Gastrocnemius medialis (tissue), 4 donors: Measurements from ENCODE around the gene STARD13. TPM values are rescaled to one million over a fixed set of nuclear protein-coding genes. Genes with fewer than 3 reads are reported as not detected.
A peak's percentile ranks its signal among the peaks of the same experiment; 100 is the strongest.

Experiments used
- ATAC-seq, 2 donors: fragments of 150-250 bp; one replicate each; pipeline ENCODE4 v1.9.1; 2016
- DNase-seq, 2 donors: peaks; one replicate each; pipeline ENCODE4 v3.0.0-alpha.2; 2019
- H3K27ac ChIP-seq, 4 donors: fragments of 200-600 bp; sonication (generic); 1 replicate in 1 of 4; 2 replicates in 3 of 4; pipeline ENCODE4 v1.5.1; 2016 to 2018; ENCODE audit warnings: mild to moderate bottlenecking in 2 of 4, moderate library complexity in 1 of 4
- H3K27me3 ChIP-seq, 3 donors: fragments of 200-600 bp; sonication (generic) in 2 of 3; 1 replicate in 1 of 3; 2 replicates in 2 of 3; pipeline versions ENCODE4 v1.5.1 to v1.6.0; 2016 to 2019; ENCODE audit warnings: mild to moderate bottlenecking in 1 of 3, moderate library complexity in 1 of 3
- H3K36me3 ChIP-seq, 2 donors: fragments of 200-600 bp; sonication (generic) in 1 of 2; one replicate each; pipeline ENCODE4 v1.5.1; 2017 to 2018
- H3K4me1 ChIP-seq, 2 donors: fragments of 200-600 bp; sonication (generic) in 1 of 2; one replicate each; pipeline ENCODE4 v1.5.1; 2016 to 2017; ENCODE audit warnings: mild to moderate bottlenecking in 2 of 2
- H3K4me3 ChIP-seq, 4 donors: fragments of 200-600 bp; sonication (generic) in 3 of 4; 1 replicate in 1 of 4; 2 replicates in 3 of 4; pipeline ENCODE4 v1.5.1; 2016 to 2019; ENCODE audit warnings: mild to moderate bottlenecking in 2 of 4
- H3K9me3 ChIP-seq, 3 donors: fragments of 200-600 bp; sonication (generic) in 2 of 3; 1 replicate in 1 of 3; 2 replicates in 2 of 3; pipeline ENCODE4 v1.5.1; 2016 to 2019
- CTCF ChIP-seq, 5 experiments: fragments of 450-650 bp in 3 of 5; fragments of 200-600 bp in 2 of 5; sonication (generic) in 2 of 5; IDR thresholded peaks in 4 of 5; conservative IDR thresholded peaks in 1 of 5; 1 replicate in 4 of 5; 2 replicates in 1 of 5; pipeline ENCODE4 v1.5.1; 2016 to 2019; ENCODE audit warnings: antibody characterized with exemption in 5 of 5, mild to moderate bottlenecking in 3 of 5, moderate library complexity in 3 of 5
- POLR2A ChIP-seq, 2 donors: fragments of 450-650 bp; IDR thresholded peaks; one replicate each; pipeline ENCODE4 v1.6.1; 2017; ENCODE audit warnings: antibody characterized with exemption in 2 of 2, mild to moderate bottlenecking in 2 of 2, moderate library complexity in 2 of 2
- in situ Hi-C, 4 donors: fragments of 200-750 bp; cut with MboI; loops; one replicate each; pipeline versions ENCODE4 v1.15.0 to v1.8.0; 2017; ENCODE audit warnings: low sequenced_read_pairs in 4 of 4
- intact Hi-C: fragments of 100-400 bp; cut with DNase I; formaldehyde crosslinking; loops from one replicate; pipeline ENCODE4 v1.15.1; 2023; ENCODE audit warnings: low total_unique reads
- total RNA-seq, 4 donors: library from RNA; depleted of rRNA; stranded (reverse); fragments of >200 nt; gene quantifications; one replicate each; pipeline versions ENCODE4 v1.1.0 to v1.2.3, GENCODE V29; 2016

STARD13 gene
- total RNA-seq, 4 donors from 2014 or later: 7.7 to 19.3 (median 12.0) TPM

DNA sequence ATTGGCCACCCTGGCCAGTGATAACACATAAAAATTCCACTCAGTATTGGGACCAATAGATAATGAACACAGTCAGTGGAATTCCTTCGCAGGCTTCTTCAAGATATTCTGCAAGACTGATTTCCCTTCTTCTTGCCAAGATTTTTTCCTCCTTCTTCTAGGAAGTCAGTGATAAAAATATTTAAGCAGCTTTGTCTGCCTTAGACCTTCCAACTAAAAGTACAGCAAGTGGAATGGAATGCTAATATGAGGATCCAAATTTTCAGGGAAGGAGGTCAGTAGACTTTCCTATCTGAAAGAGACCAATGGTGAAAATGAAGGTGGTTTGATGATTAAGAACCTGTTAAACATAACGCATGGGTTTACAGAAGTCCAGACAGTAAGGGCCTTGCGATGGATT, 9.6 kb downstream of the STARD13 start:
- Histone ChIP-seq H3K4me1 (peaks cover 61 to 74% of the 10 kb centered on the region in 2 donors), H3K9me3 (no peaks in the 10 kb centered on the region), H3K27ac (peak overlapping the region in 2 of 4 donors; percentile 10 to 18), H3K27me3 (no peaks in the 10 kb centered on the region), H3K4me3 (no peak overlapping the region), H3K36me3 (no peaks in the 10 kb centered on the region)
- intact Hi-C loops: no loop called here
- ATAC-seq (no peak), DNase-seq (no peak)
- in situ Hi-C loops: no loop called here
- TF ChIP-seq POLR2A (IDR thresholded peaks at IDR 0.05): no peak
- no peak for TF ChIP-seq CTCF (IDR thresholded peaks at IDR 0.05 in 4 of 5, conservative IDR thresholded peaks at IDR 0.05 in 1 of 5)

DNA sequence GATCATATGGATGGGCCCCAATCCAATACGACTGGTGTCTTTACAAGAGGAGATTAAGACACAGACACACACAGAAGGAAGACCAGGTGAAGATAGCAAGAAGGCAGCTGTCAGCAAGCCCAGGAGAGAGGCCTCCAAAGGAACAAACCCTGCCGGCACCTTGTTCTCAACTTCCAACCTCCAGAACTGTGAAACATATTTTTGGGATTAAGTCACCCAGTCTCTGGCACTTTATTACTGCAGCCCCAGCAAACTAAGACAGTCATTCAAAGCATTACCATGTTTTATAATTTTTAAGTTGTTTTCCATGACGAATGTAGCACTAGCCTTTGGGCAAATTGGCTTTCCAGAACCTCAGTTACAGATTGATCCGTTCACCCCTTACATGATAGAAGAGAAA, 11.3 kb downstream of the STARD13 start:
- in situ Hi-C loops: no loop called here
- TF ChIP-seq POLR2A (IDR thresholded peaks at IDR 0.05): no peak
- TF ChIP-seq CTCF (IDR thresholded peaks at IDR 0.05 in 4 of 5, conservative IDR thresholded peaks at IDR 0.05 in 1 of 5): no peak
- DNase-seq (no peak), ATAC-seq (no peak)
- no peak overlapping the region for H3K4me3 ChIP-seq
- peaks cover 53 to 61% of the 10 kb centered on the region in 2 donors for H3K4me1 ChIP-seq
- H3K9me3 ChIP-seq: no peaks in the 10 kb centered on the region
- H3K27ac ChIP-seq: no peak overlapping the region
- H3K36me3 ChIP-seq: no peaks in the 10 kb centered on the region
- H3K27me3 ChIP-seq: no peaks in the 10 kb centered on the region
- intact Hi-C loops: no loop called here

DNA sequence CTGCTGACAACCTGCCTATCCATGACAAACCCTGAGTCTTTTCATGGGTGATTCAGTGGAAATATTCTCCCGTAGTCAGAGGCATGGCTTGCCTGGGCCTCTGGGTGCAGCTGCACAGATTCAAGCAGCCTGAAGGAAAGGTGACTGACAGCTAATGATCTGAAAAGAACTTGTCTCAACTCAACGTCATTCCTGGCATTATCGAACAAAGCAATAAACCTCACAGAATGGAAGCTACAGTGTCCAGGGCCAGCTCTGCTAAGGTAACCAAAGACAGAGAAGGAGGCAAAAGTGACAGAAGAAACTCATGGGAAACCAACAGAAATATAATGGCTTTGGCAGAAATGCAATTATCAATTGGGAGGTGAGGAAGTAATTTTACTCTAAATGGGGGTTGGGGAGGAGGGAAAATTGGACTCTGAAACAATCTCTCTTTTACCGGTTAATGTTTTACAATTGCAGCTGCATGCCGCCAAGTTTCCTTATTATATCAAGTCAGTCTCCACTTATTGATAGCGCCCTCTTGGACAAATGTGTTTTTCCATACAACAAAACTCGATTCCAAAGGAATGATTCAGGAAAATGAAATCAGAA, 12.9 kb downstream of the STARD13 start:
- DNase-seq (no peak), ATAC-seq (no peak)
- Histone ChIP-seq H3K9me3 (no peaks in the 10 kb centered on the region), H3K27ac (no peak overlapping the region), H3K27me3 (no peaks in the 10 kb centered on the region), H3K4me1 (peaks cover 36 to 45% of the 10 kb centered on the region in 2 donors), H3K36me3 (no peaks in the 10 kb centered on the region), H3K4me3 (no peak overlapping the region)
- in situ Hi-C loops: no loop called here
- TF ChIP-seq POLR2A (IDR thresholded peaks at IDR 0.05) (no peak), CTCF (IDR thresholded peaks at IDR 0.05 in 4 of 5, conservative IDR thresholded peaks at IDR 0.05 in 1 of 5) (no peak)
- intact Hi-C loops: no loop called here

GRCh38 chr13:33271759-33272158, 13.8 kb downstream of the STARD13 start:
- no peaks in the 10 kb centered on the region for H3K9me3 ChIP-seq
- H3K27ac ChIP-seq: no peak overlapping the region
- in situ Hi-C loops (no loop called here), intact Hi-C loops (loop anchor here (1.0 kb wide), 1 partner anchor 8 kb away; no protein-coding TSS in a partner anchor)
- no peak for TF ChIP-seq CTCF (IDR thresholded peaks at IDR 0.05 in 4 of 5, conservative IDR thresholded peaks at IDR 0.05 in 1 of 5)
- no peak for TF ChIP-seq POLR2A (IDR thresholded peaks at IDR 0.05)
- DNase-seq (no peak), ATAC-seq (no peak)
- no peaks in the 10 kb centered on the region for H3K27me3 ChIP-seq
- no peaks in the 10 kb centered on the region for H3K36me3 ChIP-seq
- H3K4me3 ChIP-seq: no peak overlapping the region
- peaks cover 28 to 37% of the 10 kb centered on the region in 2 donors for H3K4me1 ChIP-seq
